PC-3 (cell line): Measurements from ENCODE around the gene RHOBTB1. TPM values are rescaled to one million over a fixed set of nuclear protein-coding genes. Genes with fewer than 3 reads are reported as not detected.
A peak's percentile ranks its signal among the peaks of the same experiment; 100 is the strongest.

Experiments
- ATAC-seq: fragments of 200-7000 bp; cut with Tn5 transposase; 2 replicates; pipeline ENCODE4 v1.9.1; 2020; ENCODE audit warnings: mild to moderate bottlenecking, moderate library complexity
- Bru-seq: library from RNA; stranded (reverse); fragments of 400-500 nt; gene quantifications from one replicate; lab custom pipeline; 2021; lab: Mats Ljungman, UMichigan
- BruChase-seq, 2 experiments: library from RNA; stranded (reverse); fragments of 400-500 nt; gene quantifications; one replicate each; lab custom pipeline; 2021; lab: Mats Ljungman, UMichigan
- BruUV-seq: library from RNA; stranded (reverse); fragments of 400-500 nt; replicated peaks from 2 replicates; lab custom pipeline; 2021; lab: Mats Ljungman, UMichigan
- CTCF ChIA-PET: fragments of 300-600 bp; sonication (Branson Sonifier 250); formaldehyde crosslinking; loops from one replicate; lab custom pipeline; 2022; ENCODE audit warnings: antibody characterized with exemption; lab: Charles Lee
- POLR2A ChIA-PET: fragments of 300-600 bp; sonication (Branson Sonifier 250); formaldehyde crosslinking; loops from one replicate; lab custom pipeline; 2022; ENCODE audit warnings: antibody characterized with exemption; ENCODE audit not compliant: unreplicated experiment; lab: Charles Lee
- DNase-seq: peaks from one replicate; pipeline ENCODE4 v3.0.0-alpha.2; 2015
- H2AFZ ChIP-seq: fragments of 300-600 bp; sonication (generic); 2 replicates; pipeline ENCODE4 v1.6.0; 2016; ENCODE audit warnings: antibody characterized with exemption, low read length
- H3F3A ChIP-seq: fragments of 300-600 bp; sonication (generic); one replicate; pipeline ENCODE4 v1.6.0; 2017; ENCODE audit warnings: antibody characterized with exemption, low read length, control low read depth, mild to moderate bottlenecking; ENCODE audit not compliant: unreplicated experiment
- H3K27ac ChIP-seq: fragments of 300-600 bp; sonication (generic); 2 replicates; pipeline ENCODE4 v1.5.1; 2016; ENCODE audit warnings: mild to moderate bottlenecking, low read length
- H3K27me3 ChIP-seq: fragments of 300-600 bp; sonication (generic); 2 replicates; pipeline ENCODE4 v1.6.1; 2016; ENCODE audit warnings: low read length, mixed read lengths
- H3K36me3 ChIP-seq: fragments of 300-600 bp; sonication (generic); 2 replicates; pipeline ENCODE4 v1.6.1; 2016; ENCODE audit warnings: low read depth, mixed run types, low read length, mixed read lengths
- H3K4me1 ChIP-seq: fragments of 300-600 bp; sonication (generic); 2 replicates; pipeline ENCODE4 v1.5.1; 2016; ENCODE audit warnings: low read length; ENCODE audit not compliant: insufficient read depth
- H3K4me2 ChIP-seq: fragments of 300-600 bp; sonication (generic); 2 replicates; pipeline ENCODE4 v1.6.0; 2016; ENCODE audit warnings: low read length
- H3K4me3 ChIP-seq: fragments of 300-600 bp; sonication (generic); 2 replicates; pipeline ENCODE4 v1.5.1; 2016; ENCODE audit warnings: mild to moderate bottlenecking, low read length, mixed read lengths
- H3K79me2 ChIP-seq: fragments of 300-600 bp; sonication (generic); 2 replicates; pipeline ENCODE4 v1.6.1; 2017; ENCODE audit warnings: low read length, mixed read lengths
- H3K9ac ChIP-seq: fragments of 300-600 bp; sonication (generic); 2 replicates; pipeline ENCODE4 v1.6.0; 2016; ENCODE audit warnings: mild to moderate bottlenecking, low read length
- H3K9me2 ChIP-seq: fragments of 300-600 bp; sonication (generic); replicated peaks from 2 replicates; pipeline ENCODE4 v1.6.1; 2016; ENCODE audit warnings: mixed run types, low read length, mixed read lengths
- H3K9me3 ChIP-seq: fragments of 300-600 bp; sonication (generic); 2 replicates; pipeline ENCODE4 v1.6.1; 2016; ENCODE audit warnings: low read length, mixed read lengths
- H4K20me1 ChIP-seq: fragments of 300-600 bp; sonication (generic); 2 replicates; pipeline ENCODE4 v1.6.1; 2016; ENCODE audit warnings: low read length, mixed read lengths
- EZH2 ChIP-seq: fragments of 300-600 bp; sonication (generic); IDR thresholded peaks from one replicate; pipeline ENCODE4 v1.6.1; 2017; ENCODE audit warnings: antibody characterized with exemption, mild to moderate bottlenecking, low read length; ENCODE audit not compliant: unreplicated experiment
- EZH2phosphoT487 ChIP-seq: fragments of 300-600 bp; sonication (generic); IDR thresholded peaks from 2 replicates; pipeline ENCODE4 v1.6.1; 2018; ENCODE audit warnings: mild to moderate bottlenecking, antibody characterized with exemption, low read length, borderline replicate concordance
- intact Hi-C: fragments of 100-400 bp; cut with micrococcal nuclease; formaldehyde crosslinking; loops from 2 replicates; pipeline ENCODE4 v1.9.0; 2023
- long read RNA-seq: library from polyadenylated mRNA; unstranded; transcript quantifications from one replicate; pipeline ENCODE4 v2.0.0, GENCODE V29; 2021; ENCODE audit not compliant: unreplicated experiment
- total RNA-seq: library from RNA; depleted of rRNA; stranded (reverse); fragments of >200 nt; gene quantifications from 2 replicates; pipeline ENCODE4 v1.2.3, GENCODE V29; 2014; rRNA removed
- TF ChIP-seq, protein P1 (sequence below): fragments of 300-600 bp; sonication (generic); conservative IDR thresholded peaks from 2 replicates; pipeline ENCODE4 v1.5.1; 2017; ENCODE audit warnings: antibody characterized with exemption, low read depth, mild to moderate bottlenecking, low read length

RHOBTB1 gene, protein sequence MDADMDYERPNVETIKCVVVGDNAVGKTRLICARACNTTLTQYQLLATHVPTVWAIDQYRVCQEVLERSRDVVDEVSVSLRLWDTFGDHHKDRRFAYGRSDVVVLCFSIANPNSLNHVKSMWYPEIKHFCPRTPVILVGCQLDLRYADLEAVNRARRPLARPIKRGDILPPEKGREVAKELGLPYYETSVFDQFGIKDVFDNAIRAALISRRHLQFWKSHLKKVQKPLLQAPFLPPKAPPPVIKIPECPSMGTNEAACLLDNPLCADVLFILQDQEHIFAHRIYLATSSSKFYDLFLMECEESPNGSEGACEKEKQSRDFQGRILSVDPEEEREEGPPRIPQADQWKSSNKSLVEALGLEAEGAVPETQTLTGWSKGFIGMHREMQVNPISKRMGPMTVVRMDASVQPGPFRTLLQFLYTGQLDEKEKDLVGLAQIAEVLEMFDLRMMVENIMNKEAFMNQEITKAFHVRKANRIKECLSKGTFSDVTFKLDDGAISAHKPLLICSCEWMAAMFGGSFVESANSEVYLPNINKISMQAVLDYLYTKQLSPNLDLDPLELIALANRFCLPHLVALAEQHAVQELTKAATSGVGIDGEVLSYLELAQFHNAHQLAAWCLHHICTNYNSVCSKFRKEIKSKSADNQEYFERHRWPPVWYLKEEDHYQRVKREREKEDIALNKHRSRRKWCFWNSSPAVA
- 6.7 and 7.0 TPM in 2 replicates for total RNA-seq
- percentile 51 among the genes with signal in this experiment for Bru-seq, nascent RNA
- percentile 37 among the genes with signal in this experiment for BruChase-seq, experiment 1, labeled RNA remaining after a 6-hour chase
- BruChase-seq, experiment 2, labeled RNA remaining after a 2-hour chase, result percentile 46 among the genes with signal in this experiment
- long read RNA-seq, full-length matches to known transcripts, result 5 of 14 reads
- long read RNA-seq, partial matches to known transcripts, result 1 of 14 reads
- long read RNA-seq, other reads (novel, unspliced or antisense), result 8 of 14 reads

DNA sequence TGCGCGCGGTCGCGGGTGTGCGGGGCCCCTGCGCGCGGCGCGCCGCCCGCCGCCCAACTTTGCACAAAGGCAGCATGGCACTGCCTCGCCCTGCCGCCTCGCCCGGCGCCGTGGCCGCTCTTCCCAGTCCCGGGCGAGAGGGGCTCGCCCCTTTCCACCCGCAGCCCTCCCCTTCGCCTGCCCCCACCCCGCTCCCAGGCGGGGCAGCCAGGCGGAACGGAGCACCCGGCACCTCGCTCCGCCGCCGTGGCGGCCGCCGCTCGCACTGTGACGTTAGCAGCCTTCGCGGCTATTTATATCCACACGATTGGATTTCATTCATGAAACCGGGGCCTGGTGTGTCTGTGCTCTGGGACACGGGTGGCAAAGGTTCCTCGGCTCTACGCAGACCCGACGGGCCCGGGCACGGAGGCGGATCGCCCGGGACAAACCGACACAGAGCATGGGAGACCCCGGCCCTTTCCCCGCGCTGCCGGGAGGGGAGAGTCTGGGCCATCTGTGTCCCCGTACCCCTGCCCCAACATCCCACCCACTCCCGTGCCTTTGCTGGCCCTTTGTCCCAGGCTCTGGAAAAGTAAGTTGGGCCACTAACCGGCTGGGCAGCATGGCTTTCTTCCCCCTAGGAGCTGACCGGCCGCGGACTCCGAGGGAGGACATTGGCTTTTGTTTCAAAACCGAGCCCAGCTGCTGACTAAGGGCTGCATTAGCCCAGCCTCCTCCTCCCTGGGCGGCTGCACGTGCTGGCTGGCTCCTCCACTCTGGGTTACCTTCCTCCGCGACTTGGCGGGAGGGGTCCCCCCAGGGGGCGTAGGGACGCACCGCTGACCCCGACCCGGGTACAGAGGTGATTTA is at the start of gene RHOBTB1:
Gene RHOBTB1, minus strand, starts transcription at position 128 of the 852 bp plus-strand sequence. CDS start 32,643 bp downstream, outside the sequence.
- no peak for TF ChIP-seq EZH2
- TF ChIP-seq, protein P1, sequence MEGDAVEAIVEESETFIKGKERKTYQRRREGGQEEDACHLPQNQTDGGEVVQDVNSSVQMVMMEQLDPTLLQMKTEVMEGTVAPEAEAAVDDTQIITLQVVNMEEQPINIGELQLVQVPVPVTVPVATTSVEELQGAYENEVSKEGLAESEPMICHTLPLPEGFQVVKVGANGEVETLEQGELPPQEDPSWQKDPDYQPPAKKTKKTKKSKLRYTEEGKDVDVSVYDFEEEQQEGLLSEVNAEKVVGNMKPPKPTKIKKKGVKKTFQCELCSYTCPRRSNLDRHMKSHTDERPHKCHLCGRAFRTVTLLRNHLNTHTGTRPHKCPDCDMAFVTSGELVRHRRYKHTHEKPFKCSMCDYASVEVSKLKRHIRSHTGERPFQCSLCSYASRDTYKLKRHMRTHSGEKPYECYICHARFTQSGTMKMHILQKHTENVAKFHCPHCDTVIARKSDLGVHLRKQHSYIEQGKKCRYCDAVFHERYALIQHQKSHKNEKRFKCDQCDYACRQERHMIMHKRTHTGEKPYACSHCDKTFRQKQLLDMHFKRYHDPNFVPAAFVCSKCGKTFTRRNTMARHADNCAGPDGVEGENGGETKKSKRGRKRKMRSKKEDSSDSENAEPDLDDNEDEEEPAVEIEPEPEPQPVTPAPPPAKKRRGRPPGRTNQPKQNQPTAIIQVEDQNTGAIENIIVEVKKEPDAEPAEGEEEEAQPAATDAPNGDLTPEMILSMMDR, result no peak
- TF ChIP-seq EZH2phosphoT487, result no peak
- Histone ChIP-seq H3K27ac (peak within 1 kb of the TSS; percentile 60), H3K9me3 (no peaks in the 10 kb centered on the region), H3K27me3 (no peaks in the 10 kb centered on the region), H3K79me2 (no peaks in the 10 kb centered on the region), H2AFZ (peak within 1 kb of the TSS; percentile 95), H3K4me2 (peak within 1 kb of the TSS; percentile 88), H3K4me3 (peak within 1 kb of the TSS; percentile 79), H3K36me3 (no peaks in the 10 kb centered on the region), H3F3A (no peaks in the 10 kb centered on the region), H3K9me2 (no peaks in the 10 kb centered on the region), H3K4me1 (peaks cover 18% of the 10 kb centered on the region), H4K20me1 (no peaks in the 10 kb centered on the region), H3K9ac (peak within 1 kb of the TSS; percentile 80)
- DNase-seq (peak; percentile 87), ATAC-seq (peak; percentile 67)
- ChIA-PET CTCF (no interaction called here), POLR2A (no interaction called here)
- intact Hi-C loops, result no loop called here
- TSS peak; percentile 80 for BruUV-seq

DNA sequence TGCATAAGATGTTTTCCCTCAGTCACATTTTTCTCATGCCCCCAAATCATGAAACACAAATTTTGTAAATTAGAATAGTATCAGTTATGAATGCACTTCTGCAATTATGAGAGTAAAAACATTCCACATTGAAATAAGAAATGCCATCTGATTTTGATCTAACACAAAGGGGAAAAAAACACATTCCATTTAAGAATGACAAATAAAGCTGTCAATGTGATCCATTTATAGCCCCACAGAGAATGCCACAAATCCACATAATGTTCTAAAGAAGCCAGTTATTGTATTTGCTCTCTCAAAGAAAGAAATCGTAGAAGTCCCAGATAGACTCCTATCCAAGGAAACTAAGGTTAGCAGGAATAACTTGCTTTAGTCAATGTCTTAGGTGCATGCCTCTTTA is 48.7 kb upstream of the RHOBTB1 start:
- H3K4me3 ChIP-seq, result no peak overlapping the region
- no peaks in the 10 kb centered on the region for H3K79me2 ChIP-seq
- no peak overlapping the region for H2AFZ ChIP-seq
- peaks cover 12% of the 10 kb centered on the region for H3K4me1 ChIP-seq
- H3F3A ChIP-seq, result no peaks in the 10 kb centered on the region
- BruUV-seq, result no TSS peak
- H3K27ac ChIP-seq, result no peak overlapping the region
- H3K27me3 ChIP-seq, result no peaks in the 10 kb centered on the region
- DNase-seq, result peak; percentile 35
- H3K36me3 ChIP-seq, result no peaks in the 10 kb centered on the region
- no peaks in the 10 kb centered on the region for H4K20me1 ChIP-seq
- TF ChIP-seq, protein P1, result no peak
- TF ChIP-seq EZH2 (no peak), EZH2phosphoT487 (no peak)
- no peak overlapping the region for H3K9ac ChIP-seq
- no peaks in the 10 kb centered on the region for H3K9me2 ChIP-seq
- ATAC-seq, result no peak
- H3K4me2 ChIP-seq, result no peak overlapping the region
- ChIA-PET CTCF (no interaction called here), POLR2A (no interaction called here)
- intact Hi-C loops, result no loop called here
- no peaks in the 10 kb centered on the region for H3K9me3 ChIP-seq
